Measurements from ENCODE around the gene B3GNT8.

Gene B3GNT8

DNA sequence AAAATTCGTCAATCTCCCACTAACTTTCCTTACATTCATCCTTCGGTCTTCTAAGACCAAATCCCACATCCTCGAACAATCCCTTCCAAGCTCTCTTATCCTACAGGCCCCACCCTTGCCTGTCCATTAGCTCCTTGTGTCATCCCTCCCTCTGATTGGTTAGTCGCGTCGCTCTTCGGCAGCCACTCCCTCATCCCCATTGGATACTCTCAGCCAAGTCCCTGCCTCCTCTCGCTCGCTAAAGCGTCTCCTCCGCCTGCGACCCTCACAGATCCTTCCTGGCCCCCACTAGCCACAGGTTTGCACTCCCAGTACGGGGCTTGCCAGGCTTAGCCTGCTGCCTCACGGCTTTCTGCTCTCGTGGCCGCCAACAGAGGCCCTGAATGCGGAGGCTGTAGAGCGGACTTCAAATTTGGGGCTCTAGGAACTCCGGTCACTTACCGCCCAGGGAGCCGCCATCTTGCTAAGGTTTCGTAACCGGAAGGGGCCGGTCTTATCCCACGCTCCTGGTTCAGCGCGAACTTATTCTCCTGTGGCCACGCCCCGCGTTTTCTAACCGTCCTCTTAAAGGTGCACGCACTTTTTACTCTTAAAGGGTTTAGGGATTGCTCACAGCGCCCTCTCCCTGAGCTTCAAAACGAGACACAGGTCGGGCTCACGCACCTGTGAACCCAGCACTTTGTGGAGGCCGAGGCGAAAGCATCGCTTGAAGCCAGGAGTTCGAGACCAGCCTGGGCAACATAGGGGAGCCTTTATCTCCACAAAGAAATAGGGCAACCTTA, 12.5 kb upstream of the B3GNT8 start, which contains the start of gene DMAC2:
Gene DMAC2, minus strand, starts transcription at position 472 of the 782 bp plus-strand sequence. Its CDS starts 13 bp downstream, at position 459.
- H3K79me1 ChIP-seq (replicated peaks; ENCODE audit: low read length, poor library complexity, severe bottlenecking), result peaks cover 26% of the 10 kb centered on the region
- 5% methylated on average over 40 of the region's 40 CpGs for WGBS
- no peak within 1 kb of the TSS for H2BK120ac ChIP-seq (ENCODE audit: low read depth, low read length)

DNA sequence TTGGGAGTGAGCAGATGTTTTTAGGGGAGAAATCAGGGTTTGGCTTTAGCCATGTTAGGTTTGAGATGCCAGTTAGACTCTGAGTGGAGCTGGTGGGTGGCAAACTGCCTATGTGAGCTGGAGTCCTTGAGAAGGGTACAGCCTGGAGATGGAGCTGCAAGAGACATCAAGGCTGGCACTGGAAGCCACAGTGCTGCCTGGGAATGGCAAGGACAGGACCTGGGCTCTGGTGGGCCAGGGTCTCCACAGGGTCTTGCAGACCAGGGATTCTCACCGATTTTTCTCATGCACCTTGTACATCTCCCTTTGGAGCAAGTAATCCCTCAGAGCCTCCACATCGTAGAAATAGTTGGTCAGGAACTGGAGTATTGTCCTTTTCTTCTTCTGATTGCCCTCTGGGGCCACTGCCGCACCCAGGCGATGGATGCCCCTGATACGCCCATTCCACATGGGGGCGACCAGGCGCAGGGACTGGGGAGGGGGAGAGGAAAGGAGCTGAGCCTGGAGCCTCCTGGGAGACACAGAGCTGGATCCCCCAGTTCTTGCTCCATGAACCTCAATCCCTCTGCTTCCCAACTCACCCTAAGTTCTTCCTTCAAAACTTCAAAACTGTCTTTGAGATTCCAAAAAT, 10.9 kb upstream of the B3GNT8 start:
- peaks cover 20 to 26% of the 10 kb centered on the region in 2 experiments for H3K36me3 ChIP-seq (ENCODE audit: control insufficient read depth in 1 of 2, insufficient read depth in 2 of 2, low read depth in 1 of 2, low read length in 2 of 2)
- H3K23ac ChIP-seq (ENCODE audit: low read length in 2 of 2), result no peak overlapping the region
- no peak overlapping the region for H4K8ac ChIP-seq (ENCODE audit: low read length)
- no peak overlapping the region for H2BK120ac ChIP-seq (ENCODE audit: low read depth, low read length)
- no peak overlapping the region for H2BK5ac ChIP-seq (ENCODE audit: low read depth, low read length, poor library complexity, severe bottlenecking)
- H3K4me3 ChIP-seq (ENCODE audit: insufficient read depth in 1 of 2, low read depth in 1 of 2, low read length in 2 of 2), result no peak overlapping the region
- H2BK12ac ChIP-seq (ENCODE audit: low read length in 2 of 2), result no peak overlapping the region
- H3K79me1 ChIP-seq (replicated peaks; ENCODE audit: low read length, poor library complexity, severe bottlenecking), result peaks cover 31% of the 10 kb centered on the region
- peaks cover 6% of the 10 kb centered on the region for H3K4me1 ChIP-seq (ENCODE audit: control insufficient read depth, insufficient read depth, low read depth, low read length)
- no peak overlapping the region for H4K91ac ChIP-seq (ENCODE audit: low read length)
- no peak for DNase-seq
- no peak overlapping the region for H3K4me2 ChIP-seq (ENCODE audit: low read length, poor library complexity, severe bottlenecking)
- no peak overlapping the region for H3K27ac ChIP-seq (ENCODE audit: low read length, poor library complexity, severe bottlenecking)
- no peaks in the 10 kb centered on the region for H3K9me3 ChIP-seq (ENCODE audit: control insufficient read depth, low read length)
- H2BK15ac ChIP-seq (ENCODE audit: low read depth, poor library complexity, severe bottlenecking), result no peak overlapping the region
- H2AK5ac ChIP-seq (ENCODE audit: low read length, severe bottlenecking), result peak overlapping the region; percentile 17
- H3K9ac ChIP-seq (ENCODE audit: low read length), result no peak overlapping the region
- no peak overlapping the region for H3K18ac ChIP-seq (ENCODE audit: low read depth in 1 of 2, low read length in 2 of 2)
- WGBS, result 98% methylated on average over 6 of the region's 7 CpGs
- H3K14ac ChIP-seq (ENCODE audit: low read length in 2 of 2), result no peak overlapping the region
- H2AFZ ChIP-seq (ENCODE audit: low read depth, low read length), result no peak overlapping the region
- H3K27me3 ChIP-seq (ENCODE audit: control insufficient read depth in 1 of 2, insufficient read depth in 1 of 2, low read length in 2 of 2), result peaks cover 6 to 14% of the 10 kb centered on the region in 2 experiments
- no peak overlapping the region for H3K4ac ChIP-seq (ENCODE audit: low read depth in 1 of 2, low read length in 2 of 2)

More for the DNA sequence above, 12.5 kb upstream of the B3GNT8 start, which contains the start of gene DMAC2:
- H3K36me3 ChIP-seq (ENCODE audit: control insufficient read depth in 1 of 2, insufficient read depth in 2 of 2, low read depth in 1 of 2, low read length in 2 of 2), result peaks cover 17 to 18% of the 10 kb centered on the region in 2 experiments
- H4K8ac ChIP-seq (ENCODE audit: low read length), result peak within 1 kb of the TSS; percentile 100
- peak; percentile 99 for DNase-seq
- H2AFZ ChIP-seq (ENCODE audit: low read depth, low read length), result peak within 1 kb of the TSS; percentile 94
- H4K91ac ChIP-seq (ENCODE audit: low read length), result peak within 1 kb of the TSS; percentile 99
- peak within 1 kb of the TSS; percentile 94 for H3K9ac ChIP-seq (ENCODE audit: low read length)
- peak within 1 kb of the TSS; percentile 100 for H2BK15ac ChIP-seq (ENCODE audit: low read depth, poor library complexity, severe bottlenecking)
- peak within 1 kb of the TSS; percentile 96 to 97 for H3K18ac ChIP-seq (ENCODE audit: low read depth in 1 of 2, low read length in 2 of 2)
- peak within 1 kb of the TSS; percentile 99 for H3K27ac ChIP-seq (ENCODE audit: low read length, poor library complexity, severe bottlenecking)
- H2AK5ac ChIP-seq (ENCODE audit: low read length, severe bottlenecking), result peak within 1 kb of the TSS; percentile 18
- H3K23ac ChIP-seq (ENCODE audit: low read length in 2 of 2), result no peak within 1 kb of the TSS
- peak within 1 kb of the TSS; percentile 73 for H3K4me2 ChIP-seq (ENCODE audit: low read length, poor library complexity, severe bottlenecking)
- peak within 1 kb of the TSS; percentile 91 to 98 for H3K4me3 ChIP-seq (ENCODE audit: insufficient read depth in 1 of 2, low read depth in 1 of 2, low read length in 2 of 2)
- H3K27me3 ChIP-seq (ENCODE audit: control insufficient read depth in 1 of 2, insufficient read depth in 1 of 2, low read length in 2 of 2), result peaks cover 16 to 30% of the 10 kb centered on the region in 2 experiments
- H3K4me1 ChIP-seq (ENCODE audit: control insufficient read depth, insufficient read depth, low read depth, low read length), result peaks cover 6% of the 10 kb centered on the region
- H3K9me3 ChIP-seq (ENCODE audit: control insufficient read depth, low read length), result no peaks in the 10 kb centered on the region
- no peak within 1 kb of the TSS for H2BK5ac ChIP-seq (ENCODE audit: low read depth, low read length, poor library complexity, severe bottlenecking)
- peak within 1 kb of the TSS in 1 of 2 experiments; percentile 86 for H3K14ac ChIP-seq (ENCODE audit: low read length in 2 of 2)
- peak within 1 kb of the TSS in 1 of 2 experiments; percentile 84 for H3K4ac ChIP-seq (ENCODE audit: low read depth in 1 of 2, low read length in 2 of 2)
- H2BK12ac ChIP-seq (ENCODE audit: low read length in 2 of 2), result peak within 1 kb of the TSS in 1 of 2 experiments; percentile 33

DNA sequence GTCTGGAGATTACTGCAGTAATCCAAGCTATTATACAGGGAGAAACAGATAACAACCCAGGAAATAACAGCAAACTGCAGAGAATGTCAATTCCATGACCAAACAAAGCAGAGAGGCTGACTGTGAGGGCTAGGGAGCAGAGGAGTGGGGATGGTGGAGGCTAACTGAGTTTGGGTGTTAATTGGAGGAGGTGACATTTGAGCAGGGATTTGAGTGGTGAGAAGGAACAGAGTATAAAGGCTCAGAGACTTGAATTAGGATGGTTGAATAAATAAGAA, 9.4 kb upstream of the B3GNT8 start:
- H4K8ac ChIP-seq (ENCODE audit: low read length), result no peak overlapping the region
- H2AK5ac ChIP-seq (ENCODE audit: low read length, severe bottlenecking), result no peak overlapping the region
- DNase-seq, result no peak
- H4K91ac ChIP-seq (ENCODE audit: low read length), result no peak overlapping the region
- H2BK12ac ChIP-seq (ENCODE audit: low read length in 2 of 2), result no peak overlapping the region
- no peak overlapping the region for H3K9ac ChIP-seq (ENCODE audit: low read length)
- no peak overlapping the region for H3K4me3 ChIP-seq (ENCODE audit: insufficient read depth in 1 of 2, low read depth in 1 of 2, low read length in 2 of 2)
- H3K27ac ChIP-seq (ENCODE audit: low read length, poor library complexity, severe bottlenecking), result no peak overlapping the region
- peaks cover 35 to 40% of the 10 kb centered on the region in 2 experiments for H3K36me3 ChIP-seq (ENCODE audit: control insufficient read depth in 1 of 2, insufficient read depth in 2 of 2, low read depth in 1 of 2, low read length in 2 of 2)
- no peak overlapping the region for H2AFZ ChIP-seq (ENCODE audit: low read depth, low read length)
- H3K4me1 ChIP-seq (ENCODE audit: control insufficient read depth, insufficient read depth, low read depth, low read length), result peaks cover 5% of the 10 kb centered on the region
- no peak overlapping the region for H2BK120ac ChIP-seq (ENCODE audit: low read depth, low read length)
- no peak overlapping the region for H2BK15ac ChIP-seq (ENCODE audit: low read depth, poor library complexity, severe bottlenecking)
- H3K9me3 ChIP-seq (ENCODE audit: control insufficient read depth, low read length), result no peaks in the 10 kb centered on the region
- H3K27me3 ChIP-seq (ENCODE audit: control insufficient read depth in 1 of 2, insufficient read depth in 1 of 2, low read length in 2 of 2), result peaks cover 0 to 10% of the 10 kb centered on the region in 2 experiments
- no peak overlapping the region for H3K4me2 ChIP-seq (ENCODE audit: low read length, poor library complexity, severe bottlenecking)
- peaks cover 33% of the 10 kb centered on the region for H3K79me1 ChIP-seq (replicated peaks; ENCODE audit: low read length, poor library complexity, severe bottlenecking)
- no peak overlapping the region for H3K18ac ChIP-seq (ENCODE audit: low read depth in 1 of 2, low read length in 2 of 2)
- no peak overlapping the region for H2BK5ac ChIP-seq (ENCODE audit: low read depth, low read length, poor library complexity, severe bottlenecking)
- no peak overlapping the region for H3K23ac ChIP-seq (ENCODE audit: low read length in 2 of 2)
- no peak overlapping the region for H3K14ac ChIP-seq (ENCODE audit: low read length in 2 of 2)
- no peak overlapping the region for H3K4ac ChIP-seq (ENCODE audit: low read depth in 1 of 2, low read length in 2 of 2)

GRCh38 chr19:41435936-41436673, 8.9 kb upstream of the B3GNT8 start:
- Histone ChIP-seq H2AK5ac (ENCODE audit: low read length, severe bottlenecking) (no peak overlapping the region), H3K23ac (ENCODE audit: low read length in 2 of 2) (no peak overlapping the region), H3K4ac (ENCODE audit: low read depth in 1 of 2, low read length in 2 of 2) (no peak overlapping the region), H2BK5ac (ENCODE audit: low read depth, low read length, poor library complexity, severe bottlenecking) (no peak overlapping the region), H3K14ac (ENCODE audit: low read length in 2 of 2) (no peak overlapping the region), H3K4me1 (ENCODE audit: control insufficient read depth, insufficient read depth, low read depth, low read length) (peaks cover 5% of the 10 kb centered on the region), H3K36me3 (ENCODE audit: control insufficient read depth in 1 of 2, insufficient read depth in 2 of 2, low read depth in 1 of 2, low read length in 2 of 2) (peaks cover 38 to 44% of the 10 kb centered on the region in 2 experiments), H2BK12ac (ENCODE audit: low read length in 2 of 2) (no peak overlapping the region), H3K9ac (ENCODE audit: low read length) (no peak overlapping the region), H3K79me1 (replicated peaks; ENCODE audit: low read length, poor library complexity, severe bottlenecking) (peaks cover 33% of the 10 kb centered on the region), H3K9me3 (ENCODE audit: control insufficient read depth, low read length) (no peaks in the 10 kb centered on the region), H4K91ac (ENCODE audit: low read length) (no peak overlapping the region), H3K27ac (ENCODE audit: low read length, poor library complexity, severe bottlenecking) (no peak overlapping the region), H3K4me3 (ENCODE audit: insufficient read depth in 1 of 2, low read depth in 1 of 2, low read length in 2 of 2) (no peak overlapping the region), H2BK120ac (ENCODE audit: low read depth, low read length) (no peak overlapping the region), H3K4me2 (ENCODE audit: low read length, poor library complexity, severe bottlenecking) (no peak overlapping the region), H2BK15ac (ENCODE audit: low read depth, poor library complexity, severe bottlenecking) (no peak overlapping the region), H3K18ac (ENCODE audit: low read depth in 1 of 2, low read length in 2 of 2) (no peak overlapping the region), H2AFZ (ENCODE audit: low read depth, low read length) (no peak overlapping the region), H3K27me3 (ENCODE audit: control insufficient read depth in 1 of 2, insufficient read depth in 1 of 2, low read length in 2 of 2) (peaks cover 0 to 7% of the 10 kb centered on the region in 2 experiments), H4K8ac (ENCODE audit: low read length) (no peak overlapping the region)
- DNase-seq, result no peak
- 99% methylated on average over 19 of the region's 19 CpGs for WGBS

All from mesenchymal stem cell (in vitro differentiated cells and primary cell).